CD4-positive, alpha-beta T cell treated with Interleukin-4 for 4 hours (primary cell): Measurements from ENCODE around the gene PPP1R13B.

Experiments
- DNase-seq: peaks from one replicate; pipeline ENCODE4 v3.0.0-alpha.2; 2020

PPP1R13B gene

GRCh38 chr14:103727313-103727980 lies 119.9 kb downstream of the PPP1R13B start:
- DNase-seq: no peak

GRCh38 chr14:103726474-103726873 lies 120.9 kb downstream of the PPP1R13B start:
- DNase-seq: no peak

GRCh38 chr14:103725739-103726395 lies 121.5 kb downstream of the PPP1R13B start:
- DNase-seq: no peak

GRCh38 chr14:103725001-103725682 lies 122.2 kb downstream of the PPP1R13B start:
- no peak for DNase-seq

- no peak for DNase-seq
These were observed 123.3 kb downstream of the PPP1R13B start for GRCh38 chr14:103724116-103724515.

- DNase-seq: no peak
These were observed 123.7 kb downstream of the PPP1R13B start for GRCh38 chr14:103723748-103724081.

- DNase-seq: no peak
These were observed 125.8 kb downstream of the PPP1R13B start for GRCh38 chr14:103721334-103722120.

- no peak for DNase-seq
These were observed 127.6 kb downstream of the PPP1R13B start for GRCh38 chr14:103719751-103720150.

- no peak for DNase-seq
These were observed 128.8 kb downstream of the PPP1R13B start for GRCh38 chr14:103718572-103718971.

GRCh38 chr14:103716899-103717411 lies 130.4 kb downstream of the PPP1R13B start:
- no peak for DNase-seq

GRCh38 chr14:103716091-103716801 lies 131.1 kb downstream of the PPP1R13B start:
- DNase-seq: no peak

GRCh38 chr14:103715052-103716000 lies 132.0 kb downstream of the PPP1R13B start, which contains the start of the genes XRCC3 and ZFYVE21:
Gene XRCC3, minus strand, starts transcription at chr14:103715451. Its CDS starts 4,364 bp downstream, at chr14:103711087.
Gene ZFYVE21, plus strand, starts transcription at chr14:103715810. Its CDS starts 32 bp downstream, at chr14:103715842.
- peak; percentile 99 for DNase-seq

GRCh38 chr14:103714063-103714724 lies 133.2 kb downstream of the PPP1R13B start:
- no peak for DNase-seq

GRCh38 chr14:103713304-103714062 lies 133.9 kb downstream of the PPP1R13B start:
- DNase-seq: no peak

GRCh38 chr14:103712633-103713247 lies 134.6 kb downstream of the PPP1R13B start:
- no peak for DNase-seq

- DNase-seq: no peak
These were observed 135.6 kb downstream of the PPP1R13B start for GRCh38 chr14:103711516-103712431.

- DNase-seq: no peak
These were observed 136.5 kb downstream of the PPP1R13B start for GRCh38 chr14:103710771-103711377.

GRCh38 chr14:103709814-103710213 lies 137.6 kb downstream of the PPP1R13B start:
- no peak for DNase-seq
